ENCODE measurements around the gene LRRN4CL. TPM values are rescaled to one million over a fixed set of nuclear protein-coding genes. Genes with fewer than 3 reads are reported as not detected.
A peak's percentile ranks its signal among the peaks of the same experiment; 100 is the strongest.

LRRN4CL gene
- total RNA-seq, 1 donor, result 6.9 TPM

- DNase-seq (ENCODE audit: low read depth), result no peak
- no peak for TF ChIP-seq CTCF (IDR thresholded peaks at IDR 0.05; ENCODE audit: insufficient read depth, low read depth, low read length)
- no peak overlapping the region for H3K4me3 ChIP-seq (ENCODE audit: low read depth, low read length)
These were observed 21.9 kb downstream of the LRRN4CL start for GRCh38 chr11:62667460-62667859.

GRCh38 chr11:62666259-62666926, 22.9 kb downstream of the LRRN4CL start:
- TF ChIP-seq CTCF (IDR thresholded peaks at IDR 0.05; ENCODE audit: insufficient read depth, low read depth, low read length), result no peak
- peak overlapping the region; percentile 92 for H3K4me3 ChIP-seq (ENCODE audit: low read depth, low read length)
- no peak for DNase-seq (ENCODE audit: low read depth)

- H3K4me3 ChIP-seq (ENCODE audit: low read depth, low read length), result peak overlapping the region; percentile 92
- TF ChIP-seq CTCF (IDR thresholded peaks at IDR 0.05; ENCODE audit: insufficient read depth, low read depth, low read length), result no peak
- DNase-seq (ENCODE audit: low read depth), result peak; percentile 79
These were observed 23.6 kb downstream of the LRRN4CL start for GRCh38 chr11:62665599-62666258.

GRCh38 chr11:62665075-62665598, 24.2 kb downstream of the LRRN4CL start, which contains the start of the genes C11orf98 and CSKMT:
Gene C11orf98, minus strand, starts transcription at chr11:62665210. Its CDS starts 41 bp downstream, at chr11:62665169.
Gene CSKMT, plus strand, starts transcription at chr11:62665312. Its CDS starts 568 bp downstream, at chr11:62665880.
- DNase-seq (ENCODE audit: low read depth), result peak; percentile 94
- no peak for TF ChIP-seq CTCF (IDR thresholded peaks at IDR 0.05; ENCODE audit: insufficient read depth, low read depth, low read length)

GRCh38 chr11:62664405-62665074, 24.8 kb downstream of the LRRN4CL start:
- DNase-seq (ENCODE audit: low read depth), result peak; percentile 50
- no peak for TF ChIP-seq CTCF (IDR thresholded peaks at IDR 0.05; ENCODE audit: insufficient read depth, low read depth, low read length)
- peak overlapping the region; percentile 92 for H3K4me3 ChIP-seq (ENCODE audit: low read depth, low read length)

More at GRCh38 chr11:62665075-62665598, 24.2 kb downstream of the LRRN4CL start, which contains the start of the genes C11orf98 and CSKMT:
- peak within 1 kb of the TSS; percentile 92 for H3K4me3 ChIP-seq (ENCODE audit: low read depth, low read length)

GRCh38 chr11:62656796-62657429, 32.4 kb downstream of the LRRN4CL start:
- TF ChIP-seq CTCF (IDR thresholded peaks at IDR 0.05; ENCODE audit: insufficient read depth, low read depth, low read length), result no peak
- H3K4me3 ChIP-seq (ENCODE audit: low read depth, low read length), result no peak overlapping the region
- peak; percentile 53 for DNase-seq (ENCODE audit: low read depth)
